IPS-NIHi11 (cell line): Measurements from ENCODE around the gene ATF5.

Experiments used
- DNase-seq: peaks from one replicate; pipeline ENCODE4 v3.0.0; 2012; ENCODE audit warnings: mixed read lengths, low spot score

ATF5 gene

DNA sequence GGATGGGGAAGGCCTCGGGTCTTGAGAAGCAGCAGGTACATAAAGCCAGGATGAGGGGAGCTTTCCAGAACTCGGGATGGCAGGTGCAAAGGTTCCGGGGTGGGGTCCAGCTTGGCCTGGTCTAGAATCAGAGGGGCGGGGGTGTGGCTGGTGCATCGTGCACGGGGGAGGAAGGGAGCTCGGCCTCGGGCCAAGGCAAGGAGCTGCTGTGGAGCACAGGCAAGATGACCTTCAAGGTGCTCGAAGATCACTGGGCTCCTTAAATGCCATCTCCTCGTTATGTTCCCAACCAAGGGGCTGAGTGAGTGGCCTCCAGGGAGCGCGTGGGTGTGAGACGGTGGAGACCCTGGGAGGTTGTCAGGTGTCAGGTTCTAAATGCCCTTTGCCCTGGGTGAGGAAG, 48.1 kb downstream of the ATF5 start:
- no peak for DNase-seq

DNA sequence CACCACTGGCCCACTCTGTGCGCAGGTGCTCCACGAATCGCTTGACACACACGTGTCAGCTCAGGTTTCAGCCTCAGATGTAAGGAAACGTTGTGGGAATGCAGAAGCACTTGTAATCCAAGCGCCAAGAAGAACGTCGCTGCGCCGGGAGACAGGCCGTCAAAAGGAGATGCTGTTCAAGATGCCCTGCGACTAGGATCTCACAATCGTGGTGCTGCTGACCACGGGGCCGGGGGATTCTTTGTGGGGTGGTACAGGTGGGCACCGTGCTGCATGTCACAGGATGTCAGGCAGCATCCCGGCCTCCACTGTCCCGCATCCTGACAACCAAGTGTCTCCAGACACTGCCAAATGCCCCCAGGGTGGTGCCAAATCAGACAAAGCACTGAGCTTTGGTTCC, 48.9 kb downstream of the ATF5 start:
- DNase-seq: no peak

- DNase-seq: no peak
Measured at GRCh38 chr19:49978324-49978723, 49.3 kb downstream of the ATF5 start.

DNA sequence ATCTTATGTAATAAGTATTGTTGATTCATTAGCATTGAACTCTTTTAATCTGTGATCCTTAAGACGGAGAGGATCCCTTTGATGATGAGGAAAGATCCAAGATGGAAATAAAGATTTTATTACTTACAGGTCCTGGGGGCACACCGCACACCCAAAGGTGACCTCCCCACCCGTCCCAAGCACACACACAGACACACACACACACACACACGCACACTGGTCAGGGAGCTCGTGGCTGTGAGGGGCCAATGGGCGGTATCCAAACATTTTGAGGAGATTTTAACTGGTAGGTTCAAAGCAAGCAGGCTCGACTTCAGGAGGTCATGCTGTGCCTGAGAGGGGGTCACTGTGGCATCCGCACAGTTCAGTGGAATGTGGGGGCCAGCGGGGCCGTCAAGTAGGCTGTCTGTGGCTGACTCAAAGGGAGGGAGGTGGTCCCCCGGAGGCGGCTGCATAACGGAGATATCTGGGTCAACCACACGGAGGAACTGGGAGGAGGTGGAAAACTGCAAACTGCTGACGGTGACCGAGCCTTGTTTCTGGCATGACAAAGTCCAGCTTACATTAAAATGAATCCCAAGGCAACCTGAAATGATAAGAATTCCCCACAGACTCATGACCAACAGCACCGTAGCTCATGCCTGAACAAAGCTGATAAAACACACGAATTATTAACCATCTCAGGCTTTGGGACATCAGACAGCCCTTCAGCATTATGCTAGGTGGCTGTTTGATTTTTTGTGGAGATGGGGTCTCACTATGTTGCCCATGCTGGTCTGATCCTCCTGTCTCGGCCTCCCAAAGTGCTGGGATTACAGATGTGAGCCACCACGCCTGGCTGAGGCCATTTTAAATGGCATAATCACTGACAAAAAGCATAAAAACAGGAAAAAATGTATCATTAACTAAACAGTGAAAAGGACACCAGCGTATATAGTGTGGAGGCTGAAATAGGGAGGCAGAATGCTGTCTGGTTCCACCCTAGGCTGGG, 52.9 kb downstream of the ATF5 start:
- DNase-seq: no peak
